K562 (cell line): ENCODE data around the gene FARSA. TPM values are rescaled to one million over a fixed set of nuclear protein-coding genes. Genes with fewer than 3 reads are reported as not detected.

ENCODE experiments used
- ARID3B ChIP-seq: fragments of 250-450 bp; sonication (Bioruptor Pico); IDR thresholded peaks from 2 replicates; pipeline ENCODE4 v1.4.0; 2020; ENCODE audit warnings: borderline replicate concordance
- CEBPG ChIP-seq, 3 experiments: fragments of 200-800 bp in 1 of 3; sonication (Bioruptor generic) in 1 of 3; sonication (generic) in 1 of 3; formaldehyde crosslinking in 1 of 3; IDR thresholded peaks in 2 of 3; conservative IDR thresholded peaks in 1 of 3; 2 replicates each; pipeline versions ENCODE4 v1.6.1 to v1.8.0; 2016 to 2022; ENCODE audit warnings: missing compliant biosample characterization in 2 of 3, missing genetic modification characterization in 2 of 3, mild to moderate bottlenecking in 1 of 3, missing genetic modification reagents in 1 of 3
- ELF4 ChIP-seq: fragments of 450-650 bp; formaldehyde crosslinking; IDR thresholded peaks from 2 replicates; pipeline ENCODE4 v1.4.0; 2022; ENCODE audit warnings: missing genetic modification characterization
- HNRNPL ChIP-seq: fragments of 200-400 bp; formaldehyde crosslinking; IDR thresholded peaks from 2 replicates; pipeline ENCODE4 v1.6.1; 2017; ENCODE audit warnings: low read depth, mild to moderate bottlenecking, low read length
- KAT8 ChIP-seq: fragments of 450-650 bp; IDR thresholded peaks from 2 replicates; pipeline ENCODE4 v1.6.1; 2016; ENCODE audit warnings: low read depth, mild to moderate bottlenecking
- KDM5B ChIP-seq: fragments of 200-600 bp; sonication (generic); IDR thresholded peaks from 2 replicates; pipeline ENCODE4 v1.6.1; 2012; ENCODE audit warnings: low read depth, mild to moderate bottlenecking, moderate library complexity, low read length, control low read depth, inconsistent platforms; ENCODE audit not compliant: insufficient replicate concordance
- NR2C1 ChIP-seq, 2 experiments: fragments of 450-650 bp; IDR thresholded peaks; 2 replicates each; pipeline ENCODE4 v1.6.1; 2017; ENCODE audit warnings: mild to moderate bottlenecking in 2 of 2, antibody characterized with exemption in 1 of 2, inconsistent platforms in 1 of 2, missing compliant biosample characterization in 1 of 2, missing genetic modification characterization in 1 of 2
- SRSF9 ChIP-seq: fragments of 200-400 bp; formaldehyde crosslinking; IDR thresholded peaks from 2 replicates; pipeline ENCODE4 v1.6.1; 2017; ENCODE audit warnings: low read depth, low read length, borderline replicate concordance
- TAF9B ChIP-seq: fragments of 450-650 bp; IDR thresholded peaks from 2 replicates; pipeline ENCODE4 v1.6.1; 2018; ENCODE audit warnings: mild to moderate bottlenecking; ENCODE audit not compliant: partially characterized antibody
- TRIM25 ChIP-seq: fragments of 450-650 bp; IDR thresholded peaks from 2 replicates; pipeline ENCODE4 v1.7.0; 2016; ENCODE audit warnings: borderline replicate concordance
- ZC3H8 ChIP-seq: fragments of 450-650 bp; IDR thresholded peaks from 2 replicates; pipeline ENCODE4 v1.6.1; 2017
- ZNF263 ChIP-seq: sonication (generic); formaldehyde crosslinking; IDR thresholded peaks from 2 replicates; pipeline ENCODE4 v1.8.0; 2022; ENCODE audit warnings: mild to moderate bottlenecking, missing genetic modification reagents, borderline replicate concordance
- ZNF395 ChIP-seq: fragments of 200-800 bp; sonication (Bioruptor generic); IDR thresholded peaks from 2 replicates; pipeline ENCODE4 v1.6.1; 2017; ENCODE audit warnings: missing genetic modification characterization, missing compliant biosample characterization
- ZNF584 ChIP-seq: fragments of 200-800 bp; sonication (Bioruptor generic); IDR thresholded peaks from 2 replicates; pipeline ENCODE4 v1.6.1; 2016; ENCODE audit warnings: low read depth, mild to moderate bottlenecking, missing genetic modification characterization, missing compliant biosample characterization
- polyA plus RNA-seq, 8 experiments: library from polyadenylated mRNA; depleted of rRNA in 4 of 8; stranded (reverse) in 5 of 8; unstranded in 3 of 8; fragments of >200 nt; fragmentation: Nextera tagmentation in 2 of 8; fragmentation: Illumina TruSeq in 1 of 8; extraction: Ambion mirVana in 2 of 8; extraction: Trizol in 1 of 8; gene quantifications; 2 replicates each; pipeline versions ENCODE4 v1.2.1 to v1.2.3, GENCODE V29; 2011 to 2014; ENCODE audit warnings: inconsistent platforms in 1 of 8, missing spikeins in 1 of 8
- total RNA-seq, 7 experiments: library from RNA; depleted of rRNA in 6 of 7; stranded (reverse); fragments of >200 nt in 6 of 7; fragmentation: Illumina TruSeq in 2 of 7; extraction: Trizol in 2 of 7; gene quantifications; 2 replicates each; pipeline versions ENCODE4 v1.2.1 to v1.2.3, GENCODE V29; 2011 to 2021; ENCODE audit warnings: low replicate concordance in 1 of 7
- TF ChIP-seq, protein P1 (sequence below): fragments of 250-450 bp; sonication (Bioruptor Pico); IDR thresholded peaks from 2 replicates; pipeline ENCODE4 v1.5.0; 2021; ENCODE audit warnings: mild to moderate bottlenecking, borderline replicate concordance
- TF ChIP-seq, protein P2 (sequence below): conservative IDR thresholded peaks from 2 replicates; pipeline ENCODE4 v1.6.1; 2011; ENCODE audit warnings: low read depth, mild to moderate bottlenecking, low read length; ENCODE audit not compliant: control insufficient read depth

Gene FARSA
- total and polyA plus RNA-seq, 9 of the 15 experiments (the other 6 are each of a cell fraction or from before 2014, with no cell fraction given), result 25.2 to 237 (median 89.6) TPM

DNA sequence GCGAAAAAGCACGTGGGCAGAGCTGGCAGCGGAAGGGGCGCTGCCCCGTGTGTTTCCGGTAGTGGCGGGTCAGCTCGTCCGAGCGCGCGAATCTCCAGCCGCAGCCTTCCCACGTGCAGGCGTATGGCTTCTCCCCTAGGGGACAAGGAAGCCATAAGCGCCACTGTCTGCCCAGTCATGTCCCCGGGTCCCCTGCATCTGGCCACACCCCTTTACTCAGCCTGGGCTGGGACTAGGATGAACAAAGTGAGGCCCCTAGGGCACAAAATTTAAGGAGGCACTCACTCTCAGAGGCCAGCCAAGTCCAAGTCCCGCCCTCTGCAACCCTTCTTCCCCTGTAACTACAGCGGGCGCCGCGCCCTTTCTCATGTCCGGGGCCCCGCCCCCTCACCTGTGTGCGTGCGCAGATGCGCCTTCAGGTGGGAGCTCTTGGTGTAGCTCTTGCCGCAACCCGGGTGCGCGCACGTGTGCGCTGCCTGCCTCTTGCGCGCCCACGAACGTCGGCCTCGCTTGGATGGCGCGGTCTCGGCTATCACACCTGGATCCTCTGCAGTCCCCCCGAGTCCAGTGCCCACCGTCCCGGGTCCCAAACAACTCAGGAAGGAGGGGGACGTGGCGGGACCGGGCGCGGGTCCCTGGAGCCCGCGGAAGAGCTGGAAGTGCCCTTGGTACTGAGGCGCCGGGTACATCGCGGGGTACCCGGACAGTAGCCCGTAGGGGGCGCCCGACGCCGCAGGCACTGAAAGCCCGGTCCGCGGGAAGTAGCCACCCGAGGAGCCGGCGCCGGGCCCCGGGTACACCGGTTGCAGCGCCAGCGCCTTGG is 48.4 kb downstream of the FARSA start (continued):
- TF ChIP-seq ZNF395, result peak; percentile 96
- peak; percentile 81 for TF ChIP-seq KDM5B
- TF ChIP-seq HNRNPL, result peak; percentile 94
- TF ChIP-seq NR2C1 (IDR thresholded peaks at IDR 0.05), result no peak
- TF ChIP-seq NR2C1 (tag; IDR thresholded peaks at IDR 0.05), result 0 out of 2 replicates have a peak, but pooled peaks have one; percentile 47
- no peak for TF ChIP-seq ZC3H8
- TF ChIP-seq, protein P1, sequence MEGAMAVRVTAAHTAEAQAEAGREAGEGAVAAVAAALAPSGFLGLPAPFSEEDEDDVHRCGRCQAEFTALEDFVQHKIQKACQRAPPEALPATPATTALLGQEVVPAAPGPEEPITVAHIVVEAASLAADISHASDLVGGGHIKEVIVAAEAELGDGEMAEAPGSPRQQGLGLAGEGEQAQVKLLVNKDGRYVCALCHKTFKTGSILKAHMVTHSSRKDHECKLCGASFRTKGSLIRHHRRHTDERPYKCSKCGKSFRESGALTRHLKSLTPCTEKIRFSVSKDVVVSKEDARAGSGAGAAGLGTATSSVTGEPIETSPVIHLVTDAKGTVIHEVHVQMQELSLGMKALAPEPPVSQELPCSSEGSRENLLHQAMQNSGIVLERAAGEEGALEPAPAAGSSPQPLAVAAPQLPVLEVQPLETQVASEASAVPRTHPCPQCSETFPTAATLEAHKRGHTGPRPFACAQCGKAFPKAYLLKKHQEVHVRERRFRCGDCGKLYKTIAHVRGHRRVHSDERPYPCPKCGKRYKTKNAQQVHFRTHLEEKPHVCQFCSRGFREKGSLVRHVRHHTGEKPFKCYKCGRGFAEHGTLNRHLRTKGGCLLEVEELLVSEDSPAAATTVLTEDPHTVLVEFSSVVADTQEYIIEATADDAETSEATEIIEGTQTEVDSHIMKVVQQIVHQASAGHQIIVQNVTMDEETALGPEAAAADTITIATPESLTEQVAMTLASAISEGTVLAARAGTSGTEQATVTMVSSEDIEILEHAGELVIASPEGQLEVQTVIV (CRISPR knock-in tag), result no peak
- TF ChIP-seq KAT8, result no peak
- no peak for TF ChIP-seq TAF9B
- TF ChIP-seq, protein P2, sequence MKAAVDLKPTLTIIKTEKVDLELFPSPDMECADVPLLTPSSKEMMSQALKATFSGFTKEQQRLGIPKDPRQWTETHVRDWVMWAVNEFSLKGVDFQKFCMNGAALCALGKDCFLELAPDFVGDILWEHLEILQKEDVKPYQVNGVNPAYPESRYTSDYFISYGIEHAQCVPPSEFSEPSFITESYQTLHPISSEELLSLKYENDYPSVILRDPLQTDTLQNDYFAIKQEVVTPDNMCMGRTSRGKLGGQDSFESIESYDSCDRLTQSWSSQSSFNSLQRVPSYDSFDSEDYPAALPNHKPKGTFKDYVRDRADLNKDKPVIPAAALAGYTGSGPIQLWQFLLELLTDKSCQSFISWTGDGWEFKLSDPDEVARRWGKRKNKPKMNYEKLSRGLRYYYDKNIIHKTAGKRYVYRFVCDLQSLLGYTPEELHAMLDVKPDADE, result peak; percentile 68; the same call in 1 of the 2 replicates
- TF ChIP-seq ELF4 (CRISPR knock-in tag), result 0 out of 2 replicates have a peak, but pooled peaks have one; percentile 50
- peak; percentile 53; the same call in 1 of the 2 replicates for TF ChIP-seq CEBPG (CRISPR knock-in tag; IDR thresholded peaks at IDR 0.05)
- TF ChIP-seq CEBPG (tag; conservative IDR thresholded peaks at IDR 0.05 in 1 of 2, IDR thresholded peaks at IDR 0.05 in 1 of 2), result no peak; a peak in 1 of 4 replicates
- TF ChIP-seq SRSF9, result no peak
- TF ChIP-seq TRIM25, result no peak
- no peak for TF ChIP-seq ZNF584 (CRISPR knock-in tag)
- no peak for TF ChIP-seq ARID3B (CRISPR knock-in tag)
- no peak; the same call in 1 of the 2 replicates for TF ChIP-seq ZNF263 (CRISPR knock-in tag)
